HG02943 (cell line): ENCODE data around the gene MEF2C.

Source experiments
- ATAC-seq: cut with Tn5 transposase; IDR thresholded peaks from one replicate; pipeline ENCODE4 v1.9.1; 2021; ENCODE audit warnings: mild to moderate bottlenecking, low read depth, moderate library complexity; ENCODE audit not compliant: unreplicated experiment

Gene MEF2C

GRCh38 chr5:88833371-88834130 is 49.4 kb downstream of the MEF2C start:
- no peak for ATAC-seq

GRCh38 chr5:88831816-88832215 is 51.2 kb downstream of the MEF2C start:
- no peak for ATAC-seq

DNA sequence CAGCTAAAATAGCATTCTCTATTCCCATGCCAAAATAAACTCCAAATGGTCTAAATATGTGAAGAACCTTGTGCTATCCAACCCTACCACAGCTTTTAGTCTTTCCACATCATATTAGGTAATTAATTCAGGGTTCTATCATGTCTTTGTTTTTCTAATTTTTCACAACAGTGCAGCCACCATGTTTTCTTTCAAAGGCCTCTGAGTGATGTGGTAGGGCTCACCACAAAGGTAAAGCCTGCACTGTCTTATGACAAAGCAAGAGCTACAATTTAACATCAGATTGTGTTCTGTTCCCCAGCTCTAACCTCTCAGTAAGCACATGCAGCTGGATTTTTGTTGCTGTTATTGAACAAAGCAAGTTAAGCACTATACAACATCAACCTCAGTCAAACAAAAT is 52.4 kb downstream of the MEF2C start:
- ATAC-seq = no peak

- ATAC-seq = no peak
These were observed 53.2 kb downstream of the MEF2C start for GRCh38 chr5:88829775-88830174.

DNA sequence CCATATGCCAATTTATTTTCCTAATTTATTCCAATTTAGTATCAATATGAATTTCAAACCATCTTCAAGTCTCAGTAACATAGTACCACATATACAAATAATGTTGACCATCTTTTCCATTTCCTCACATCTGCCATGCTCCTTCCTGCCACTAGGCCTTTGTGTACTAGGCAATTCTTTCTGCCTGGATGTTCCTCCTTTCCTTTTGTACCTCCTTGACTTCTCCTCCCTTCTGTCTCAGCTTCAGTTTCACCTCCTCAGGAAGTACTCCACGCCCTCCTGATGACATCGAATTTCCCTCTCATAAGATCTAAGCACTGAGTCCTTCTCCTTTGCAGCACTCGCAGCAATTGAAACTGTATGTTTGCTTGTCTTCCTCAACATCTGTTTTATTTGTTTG is 53.9 kb downstream of the MEF2C start:
- no peak for ATAC-seq

- ATAC-seq = no peak
These were observed 55.0 kb downstream of the MEF2C start for GRCh38 chr5:88827997-88828396.

DNA sequence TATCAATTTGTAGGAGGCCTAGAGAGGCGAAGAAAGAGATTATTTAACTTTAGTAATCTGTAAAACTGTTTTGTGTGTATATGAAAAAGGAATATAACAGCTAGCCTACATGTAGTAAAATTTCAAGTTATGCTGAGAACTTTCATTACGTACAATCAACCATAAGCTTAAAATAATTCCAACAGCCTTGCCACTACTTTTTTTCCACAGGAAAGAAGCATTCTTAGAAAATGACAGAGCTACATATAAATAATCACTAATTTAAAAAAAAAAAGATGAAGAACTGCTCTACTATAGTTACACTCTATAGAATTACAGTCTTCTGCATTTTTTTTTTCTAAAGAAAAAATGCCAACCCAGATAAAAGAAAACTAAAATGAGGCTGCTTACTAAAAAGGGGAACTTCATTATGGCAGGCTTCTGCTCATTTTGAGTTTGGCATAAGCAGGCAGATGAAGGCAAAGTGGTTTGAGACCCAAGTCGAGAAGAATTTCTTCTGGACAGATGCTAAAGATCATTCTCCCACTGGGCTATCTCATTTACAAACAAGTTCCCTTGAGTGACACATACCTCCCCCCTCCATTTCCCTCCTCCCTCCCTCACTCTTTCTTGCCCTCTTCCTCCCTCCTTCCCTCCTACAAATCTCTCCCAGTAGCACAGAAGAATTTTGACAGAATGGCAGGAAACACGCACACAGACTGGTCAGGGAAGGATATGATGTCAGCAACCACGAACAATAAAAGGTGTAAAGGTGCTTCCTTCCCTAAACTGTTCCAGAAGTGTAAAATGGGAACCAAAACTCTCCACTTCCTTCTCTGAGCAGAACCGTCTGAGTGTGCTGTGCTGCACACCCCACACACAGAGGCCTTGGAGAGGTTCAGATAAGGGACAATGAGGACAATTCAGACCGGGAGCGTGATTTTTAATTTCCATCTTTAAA is 56.1 kb downstream of the MEF2C start:
- ATAC-seq = peak; percentile 54

- no peak for ATAC-seq
These were observed 57.2 kb downstream of the MEF2C start for GRCh38 chr5:88825584-88826315.

- no peak for ATAC-seq
These were observed 57.9 kb downstream of the MEF2C start for GRCh38 chr5:88824892-88825583.

DNA sequence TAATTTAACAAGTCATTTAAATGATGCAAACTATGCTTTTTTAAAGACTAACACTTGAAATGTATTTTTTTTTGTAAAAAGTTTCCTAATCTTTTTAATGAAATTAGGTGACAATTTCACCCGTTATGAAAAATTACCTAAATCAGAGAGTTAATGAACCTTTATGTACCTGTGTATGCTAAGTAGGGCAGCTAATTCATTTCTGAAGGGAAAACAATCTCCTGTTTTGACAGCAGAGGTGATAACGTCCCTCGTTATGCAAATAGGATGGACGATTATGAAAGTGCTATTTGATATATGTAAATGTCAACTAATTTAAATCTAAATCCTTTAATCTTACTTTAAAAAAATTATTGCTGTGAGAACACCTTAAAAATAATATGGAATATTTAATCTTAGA is 58.8 kb downstream of the MEF2C start:
- ATAC-seq = no peak

DNA sequence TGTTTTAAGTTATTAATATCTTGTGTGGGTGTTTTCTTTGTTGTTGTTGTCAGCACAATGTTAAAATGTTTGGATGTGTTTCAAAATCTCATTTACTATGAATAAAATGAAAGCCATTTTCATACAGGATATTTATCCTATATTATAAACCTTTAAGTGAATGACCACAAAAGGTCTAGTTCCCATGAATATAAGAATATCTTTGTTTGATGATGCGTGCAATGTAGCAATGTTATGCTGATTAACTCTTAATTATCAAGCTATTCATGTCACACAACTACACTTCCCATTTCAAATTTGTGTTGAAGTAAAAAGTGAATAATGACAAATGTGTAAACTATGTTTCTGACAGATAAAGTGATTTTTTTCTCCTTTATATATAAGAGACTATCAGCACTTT is 59.8 kb downstream of the MEF2C start:
- ATAC-seq = no peak

DNA sequence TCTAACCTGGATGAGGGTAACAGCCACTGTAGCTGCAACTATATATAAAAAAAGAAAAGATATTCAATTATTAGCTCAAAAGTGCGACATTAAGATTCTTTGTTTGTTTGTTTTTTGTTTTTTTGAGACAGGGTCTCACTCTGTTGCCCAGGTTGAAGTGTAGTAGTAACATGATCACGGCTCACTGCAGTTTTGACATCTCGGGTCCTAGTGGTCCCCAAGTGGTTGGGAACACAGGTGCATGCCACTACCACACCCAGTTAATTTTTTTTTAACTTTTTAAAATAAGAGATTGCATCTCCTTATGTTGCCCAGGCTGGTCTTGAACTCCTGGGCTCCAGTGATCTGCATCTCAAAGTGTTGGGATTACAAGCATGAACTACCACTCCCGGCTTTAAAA is 61.8 kb downstream of the MEF2C start:
- no peak for ATAC-seq

DNA sequence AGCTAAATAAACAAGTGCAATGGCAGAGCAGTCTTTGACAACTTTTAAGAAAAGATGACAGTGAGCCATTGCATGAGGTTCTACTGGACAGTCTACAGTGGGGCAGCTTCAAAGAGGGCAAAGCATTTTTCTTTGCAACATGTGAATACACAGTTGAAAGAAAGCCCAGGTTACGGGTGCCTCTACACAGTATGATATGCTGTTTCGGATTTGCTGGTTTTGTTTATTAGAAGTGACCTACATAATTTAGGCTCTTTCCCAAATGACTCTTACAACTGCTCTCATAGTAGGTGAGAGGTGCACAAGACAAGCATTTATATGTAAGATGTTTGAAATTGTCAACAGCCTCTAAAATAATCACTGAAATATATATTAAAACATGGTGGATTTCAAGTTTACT is 62.4 kb downstream of the MEF2C start:
- ATAC-seq = no peak

DNA sequence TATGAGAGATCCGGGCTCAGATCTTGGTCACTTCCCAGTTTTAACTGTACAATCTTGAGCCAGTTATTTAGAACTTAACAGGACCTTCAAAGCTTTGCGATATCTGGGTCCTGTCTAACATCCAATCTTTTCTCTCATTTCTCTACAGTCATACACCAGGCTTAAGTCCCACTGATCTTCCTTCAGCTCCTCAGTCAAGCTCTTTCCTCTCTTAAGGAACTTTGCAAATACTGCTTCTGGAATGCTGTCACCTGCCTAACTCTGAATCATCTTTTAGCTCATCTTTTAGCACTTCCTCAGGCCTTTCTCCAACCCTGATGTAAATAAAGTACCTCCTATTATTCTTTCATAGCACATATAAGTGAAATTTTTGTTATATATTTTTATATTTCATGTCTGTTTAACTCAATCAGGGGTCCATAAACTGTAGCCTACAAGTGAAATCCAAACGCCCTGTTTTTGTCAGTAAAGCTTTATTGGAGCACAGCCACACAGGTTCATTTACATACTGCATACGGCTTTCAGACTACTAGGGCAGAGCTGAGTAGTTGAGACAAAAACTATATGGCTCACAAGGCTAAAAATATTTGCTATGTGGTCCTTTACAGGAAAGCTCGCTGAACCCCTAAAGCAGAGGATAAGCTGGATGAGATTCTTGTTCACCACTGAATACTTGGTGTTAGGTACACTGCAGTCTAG is 63.5 kb downstream of the MEF2C start:
- ATAC-seq = no peak

GRCh38 chr5:88818296-88818695 is 64.7 kb downstream of the MEF2C start:
- ATAC-seq = no peak

DNA sequence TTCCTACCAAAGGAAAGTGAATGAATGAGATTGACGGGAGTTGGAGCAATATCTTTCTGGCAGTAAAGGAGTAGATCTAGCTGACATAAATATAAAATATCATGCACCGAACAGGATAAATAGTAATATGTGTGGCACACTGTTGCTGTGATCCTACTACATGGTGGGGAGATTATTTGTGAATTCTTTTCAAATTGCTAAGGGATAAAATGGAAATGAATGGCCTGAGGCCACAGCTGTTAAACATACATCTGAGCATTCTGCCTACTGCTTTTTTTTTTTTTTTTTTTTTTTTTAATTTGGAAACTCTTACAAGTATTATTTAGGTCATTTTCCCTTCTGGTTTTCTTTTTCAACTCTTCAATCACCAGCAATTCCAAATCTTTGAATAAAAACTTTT is 66.8 kb downstream of the MEF2C start:
- ATAC-seq = no peak

DNA sequence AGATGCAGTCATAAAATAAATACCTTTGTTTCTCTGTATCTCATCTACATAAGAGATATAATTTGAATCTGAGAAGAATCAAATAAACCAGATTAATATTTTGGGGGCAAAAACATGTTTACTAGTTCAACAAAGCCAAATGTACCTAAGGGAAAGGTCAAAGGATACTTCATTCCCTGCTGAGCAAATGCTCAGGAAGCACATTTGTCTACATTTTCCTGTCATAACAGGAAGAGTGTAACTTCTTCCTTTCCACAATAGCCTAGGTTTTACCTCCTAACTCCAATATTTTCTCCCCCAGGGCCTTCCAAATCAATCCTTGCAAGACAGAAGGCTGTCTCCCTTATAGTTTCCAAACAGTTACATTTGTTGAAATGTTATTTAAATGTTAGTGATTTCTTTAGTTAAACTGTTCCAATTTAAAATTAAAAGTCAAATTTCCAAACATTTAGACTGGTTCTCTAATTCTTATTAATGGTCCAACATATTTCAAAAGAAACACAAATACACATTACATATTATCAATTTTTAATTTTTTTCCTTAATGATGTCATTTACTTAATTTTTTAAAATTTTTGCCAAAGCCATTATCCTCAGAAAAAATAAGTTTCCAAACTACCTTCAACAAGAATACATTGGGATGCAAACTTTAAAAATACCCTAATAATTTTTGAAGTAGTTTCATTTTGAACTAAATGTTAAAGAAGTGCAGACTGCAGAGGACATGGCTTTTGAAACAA is 67.8 kb downstream of the MEF2C start:
- ATAC-seq = no peak

DNA sequence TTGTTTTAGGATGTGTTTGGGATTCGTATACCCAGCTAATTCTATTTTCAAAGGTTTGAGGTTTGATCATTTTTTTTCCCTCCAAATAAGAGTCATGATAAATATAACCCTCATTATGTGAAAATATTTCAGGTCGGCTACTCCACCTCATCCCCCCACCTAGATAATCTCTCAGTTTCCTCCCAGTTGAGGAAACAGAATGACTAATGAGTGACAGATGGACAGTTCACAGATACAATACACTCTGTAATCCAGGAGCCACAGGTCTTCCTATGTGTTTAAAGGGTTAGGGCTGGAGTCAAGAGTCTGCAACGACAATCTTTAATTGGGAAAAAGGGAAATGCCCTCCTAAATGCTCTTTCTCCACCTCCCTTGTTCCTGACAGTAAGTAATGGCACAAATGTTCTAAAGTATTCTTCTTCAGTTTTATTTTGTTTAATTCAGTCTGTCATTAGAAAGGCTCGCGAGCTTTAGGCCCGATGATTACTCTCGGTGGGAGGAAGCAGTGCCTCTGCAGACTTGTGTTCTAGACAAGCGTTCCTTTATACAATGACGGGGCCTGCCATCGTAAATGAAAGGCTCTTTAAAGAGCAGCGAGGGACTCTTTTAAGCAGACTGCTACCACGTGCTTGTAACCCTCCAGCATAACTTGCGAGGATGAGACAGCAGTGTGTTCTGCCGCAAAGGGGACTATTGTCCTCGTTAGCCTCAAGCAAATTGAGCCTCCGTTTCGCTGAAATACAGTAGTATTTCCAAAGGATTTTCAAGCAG is 69.0 kb downstream of the MEF2C start:
- no peak for ATAC-seq
